Measurements from ENCODE around the gene VPS52. TPM values are rescaled to one million over a fixed set of nuclear protein-coding genes. Genes with fewer than 3 reads are reported as not detected.

VPS52 gene
- total and polyA plus RNA-seq, 9 of the 15 experiments (the other 6 are each of a cell fraction or from before 2014, with no cell fraction given), result 24.4 to 103 (median 40.2) TPM

- TF ChIP-seq BCOR (IDR thresholded peaks at IDR 0.05), result peak; percentile 88
- peak; percentile 30 for TF ChIP-seq CHD4 (IDR thresholded peaks at IDR 0.05; ENCODE audit: insufficient read depth, insufficient replicate concordance, low read depth, low read length, poor library complexity, severe bottlenecking)
- no peak for TF ChIP-seq HSF4 (CRISPR knock-in tag; IDR thresholded peaks at IDR 0.05; ENCODE audit: borderline replicate concordance)
- no peak for TF ChIP-seq XRCC5 (IDR thresholded peaks at IDR 0.05; ENCODE audit: low read depth, low read length)
- no peak for TF ChIP-seq ZBTB40 (IDR thresholded peaks at IDR 0.05)
- no peak for TF ChIP-seq ZBTB40 (CRISPR knock-in tag; IDR thresholded peaks at IDR 0.05)
- no peak for TF ChIP-seq U2AF1 (optimal IDR thresholded peaks at IDR 0.05; ENCODE audit: low read depth, low read length)
- TF ChIP-seq ZBTB26 (CRISPR knock-in tag; IDR thresholded peaks at IDR 0.05), result no peak
- no peak for TF ChIP-seq RCOR1 (IDR thresholded peaks at IDR 0.05; ENCODE audit: borderline replicate concordance in 1 of 2, low read depth in 2 of 2, low read length in 2 of 2)
- TF ChIP-seq KLF13 (tag; IDR thresholded peaks at IDR 0.05; ENCODE audit: borderline replicate concordance, low read depth), result peak; percentile 80; the same call in 1 of the 2 replicates
- no peak for TF ChIP-seq FOXM1 (IDR thresholded peaks at IDR 0.05; ENCODE audit: low read depth)
- TF ChIP-seq FOXM1 (CRISPR knock-in tag; IDR thresholded peaks at IDR 0.05; ENCODE audit: low read depth), result no peak
- TF ChIP-seq ADNP (tag; IDR thresholded peaks at IDR 0.05), result no peak
- peak in 1 of 2 experiments; percentile 73; a peak in 3 of 4 replicates for TF ChIP-seq KDM1A (IDR thresholded peaks at IDR 0.05)
- TF ChIP-seq POLR2AphosphoS2 (IDR thresholded peaks at IDR 0.05; ENCODE audit: low read length), result no peak
- TF ChIP-seq SIN3A (IDR thresholded peaks at IDR 0.05; ENCODE audit: borderline replicate concordance in 2 of 2, control insufficient read depth in 1 of 2, low read depth in 2 of 2, low read length in 2 of 2), result 0 out of 4 replicates have a peak, but pooled peaks of 1 of the 2 experiments have one; percentile 11
- no peak for TF ChIP-seq MAFG (tag; conservative IDR thresholded peaks at IDR 0.05)
Measured at GRCh38 chr6:33316603-33317418, 45.1 kb upstream of the VPS52 start (continued).
